A204.1 (cell line): ENCODE measurements around the gene IFI30.

Source experiments
- FAIRE-seq: peaks from 2 replicates; lab custom pipeline; 2012; peaks lifted over from hg19 to GRCh38; lab: Jason Lieb, UNC

The IFI30 gene

GRCh38 chr19:18171605-18172327, 1.8 kb upstream of the IFI30 start:
- no peak for FAIRE-seq

- FAIRE-seq, result no peak
Measured at GRCh38 chr19:18172331-18173053, 1.1 kb upstream of the IFI30 start.

- FAIRE-seq, result no peak
Measured at GRCh38 chr19:18173054-18173571, 500 bp upstream of the IFI30 start.

- FAIRE-seq, result no peak
Measured at GRCh38 chr19:18174983-18175382, 1.4 kb downstream of the IFI30 start.

GRCh38 chr19:18176367-18177310, 3.0 kb downstream of the IFI30 start:
- FAIRE-seq, result no peak

- no peak for FAIRE-seq
Measured at GRCh38 chr19:18179957-18180356, 6.3 kb downstream of the IFI30 start.

- FAIRE-seq, result no peak
Measured at GRCh38 chr19:18183529-18183928, 9.9 kb downstream of the IFI30 start.

- no peak for FAIRE-seq
Measured at GRCh38 chr19:18185538-18185937, 11.9 kb downstream of the IFI30 start.

- no peak for FAIRE-seq
Measured at GRCh38 chr19:18190278-18190677, 16.7 kb downstream of the IFI30 start.

- FAIRE-seq, result no peak
Measured at GRCh38 chr19:18191640-18192062, 18.0 kb downstream of the IFI30 start.

- FAIRE-seq, result peak; percentile 100
Measured at GRCh38 chr19:18192673-18193387, 19.2 kb downstream of the IFI30 start, which contains the start of gene MPV17L2. Gene MPV17L2 (plus strand): TSS chr19:18193218. CDS start chr19:18193282, 64 bp downstream.

GRCh38 chr19:18193388-18194180, 20.0 kb downstream of the IFI30 start:
- FAIRE-seq, result no peak

GRCh38 chr19:18194181-18194530, 20.5 kb downstream of the IFI30 start:
- no peak for FAIRE-seq

- FAIRE-seq, result no peak
Measured at GRCh38 chr19:18194554-18195238, 21.1 kb downstream of the IFI30 start.

- FAIRE-seq, result no peak
Measured at GRCh38 chr19:18196511-18196845, 22.9 kb downstream of the IFI30 start.

- FAIRE-seq, result no peak
Measured at GRCh38 chr19:18197306-18197705, 23.7 kb downstream of the IFI30 start.

GRCh38 chr19:18197941-18198340, 24.3 kb downstream of the IFI30 start:
- FAIRE-seq, result no peak

GRCh38 chr19:18198374-18198773, 24.8 kb downstream of the IFI30 start:
- no peak for FAIRE-seq

GRCh38 chr19:18202397-18202777, 28.8 kb downstream of the IFI30 start:
- FAIRE-seq, result no peak

GRCh38 chr19:18202778-18203407, 29.3 kb downstream of the IFI30 start:
- FAIRE-seq, result no peak
